ENCODE results near the gene EML4. TPM values are rescaled to one million over a fixed set of nuclear protein-coding genes. Genes with fewer than 3 reads are reported as not detected.
"Not testable (repeated sequence)": the region's sequence is repeated elsewhere in the genome, so short reads cannot be mapped to it uniquely, and the experiment has no call there.

Gene EML4
- total RNA-seq, 2 experiments from 2014 or later: 37.1 to 43.2 TPM

DNA sequence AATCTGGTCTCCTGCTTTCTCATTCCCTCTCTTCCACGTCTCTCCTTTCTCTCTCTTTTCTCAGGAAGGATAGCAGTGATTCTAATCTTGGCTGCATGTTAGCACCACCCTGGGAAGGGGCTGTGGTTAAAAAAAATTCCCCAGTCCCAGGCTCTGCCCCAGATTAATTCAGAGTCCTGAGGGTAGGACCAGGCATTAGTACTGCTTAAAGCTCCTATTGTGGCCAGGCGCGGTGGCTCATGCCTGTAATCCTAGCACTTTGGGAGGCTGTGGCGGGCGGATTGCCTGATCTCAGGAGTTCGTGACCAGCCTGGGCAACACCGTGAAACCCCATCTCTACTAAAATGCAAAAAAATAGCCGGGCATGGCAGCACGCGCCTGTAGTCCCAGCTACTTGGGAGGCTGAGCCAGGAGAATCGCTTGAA, 35.4 kb upstream of the EML4 start:
- Histone ChIP-seq H3K9me2 (ENCODE audit: insufficient read depth, low read length) (no peaks in the 10 kb centered on the region), H3K36me3 (ENCODE audit: insufficient read depth, low read length) (no peaks in the 10 kb centered on the region), H3K4me2 (ENCODE audit: low read length) (peak overlapping the region; percentile 76), H4K20me1 (ENCODE audit: insufficient read depth, low read length) (no peaks in the 10 kb centered on the region), H3K79me2 (ENCODE audit: insufficient read depth, low read depth, low read length) (no peaks in the 10 kb centered on the region), H3K27ac (ENCODE audit: low read depth, low read length, poor library complexity, severe bottlenecking) (no peak overlapping the region), H3K4me3 (ENCODE audit: low read depth, low read length, poor library complexity, severe bottlenecking) (peak overlapping the region; percentile 54), H2AFZ (ENCODE audit: low read length) (peak overlapping the region; percentile 93), H3K9me3 (ENCODE audit: low read length) (no peaks in the 10 kb centered on the region), H3K4me1 (ENCODE audit: insufficient read depth, low read length, poor library complexity, severe bottlenecking) (peaks cover 56% of the 10 kb centered on the region)
- ChIA-PET CTCF (ENCODE audit: unreplicated experiment) (interaction anchor here (1.1 to 1.5 kb wide), 2 partner anchors 28 to 38 kb away, joined by 3 to 9 read pairs; no protein-coding TSS in a partner anchor), POLR2A (interaction anchor here (0.7 to 3.2 kb wide), 8 partner anchors 8 to 261 kb away, joined by 3 to 17 read pairs (median 6); no protein-coding TSS in a partner anchor)
- TF ChIP-seq EZH2phosphoT487 (IDR thresholded peaks at IDR 0.05; ENCODE audit: borderline replicate concordance, low read depth, low read length): no peak
- TF ChIP-seq, protein P1, sequence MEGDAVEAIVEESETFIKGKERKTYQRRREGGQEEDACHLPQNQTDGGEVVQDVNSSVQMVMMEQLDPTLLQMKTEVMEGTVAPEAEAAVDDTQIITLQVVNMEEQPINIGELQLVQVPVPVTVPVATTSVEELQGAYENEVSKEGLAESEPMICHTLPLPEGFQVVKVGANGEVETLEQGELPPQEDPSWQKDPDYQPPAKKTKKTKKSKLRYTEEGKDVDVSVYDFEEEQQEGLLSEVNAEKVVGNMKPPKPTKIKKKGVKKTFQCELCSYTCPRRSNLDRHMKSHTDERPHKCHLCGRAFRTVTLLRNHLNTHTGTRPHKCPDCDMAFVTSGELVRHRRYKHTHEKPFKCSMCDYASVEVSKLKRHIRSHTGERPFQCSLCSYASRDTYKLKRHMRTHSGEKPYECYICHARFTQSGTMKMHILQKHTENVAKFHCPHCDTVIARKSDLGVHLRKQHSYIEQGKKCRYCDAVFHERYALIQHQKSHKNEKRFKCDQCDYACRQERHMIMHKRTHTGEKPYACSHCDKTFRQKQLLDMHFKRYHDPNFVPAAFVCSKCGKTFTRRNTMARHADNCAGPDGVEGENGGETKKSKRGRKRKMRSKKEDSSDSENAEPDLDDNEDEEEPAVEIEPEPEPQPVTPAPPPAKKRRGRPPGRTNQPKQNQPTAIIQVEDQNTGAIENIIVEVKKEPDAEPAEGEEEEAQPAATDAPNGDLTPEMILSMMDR (conservative IDR thresholded peaks at IDR 0.05; ENCODE audit: low read length): no peak
- BruUV-seq (replicated peaks): no TSS peak
- intact Hi-C loops (cut with micrococcal nuclease; ENCODE audit: unreplicated experiment): loop anchor here (1.0 kb wide), 3 partner anchors 28 to 36 kb away; partner anchors contain the start of gene EML4
- DNase-seq (ENCODE audit: low spot score): no peak

DNA sequence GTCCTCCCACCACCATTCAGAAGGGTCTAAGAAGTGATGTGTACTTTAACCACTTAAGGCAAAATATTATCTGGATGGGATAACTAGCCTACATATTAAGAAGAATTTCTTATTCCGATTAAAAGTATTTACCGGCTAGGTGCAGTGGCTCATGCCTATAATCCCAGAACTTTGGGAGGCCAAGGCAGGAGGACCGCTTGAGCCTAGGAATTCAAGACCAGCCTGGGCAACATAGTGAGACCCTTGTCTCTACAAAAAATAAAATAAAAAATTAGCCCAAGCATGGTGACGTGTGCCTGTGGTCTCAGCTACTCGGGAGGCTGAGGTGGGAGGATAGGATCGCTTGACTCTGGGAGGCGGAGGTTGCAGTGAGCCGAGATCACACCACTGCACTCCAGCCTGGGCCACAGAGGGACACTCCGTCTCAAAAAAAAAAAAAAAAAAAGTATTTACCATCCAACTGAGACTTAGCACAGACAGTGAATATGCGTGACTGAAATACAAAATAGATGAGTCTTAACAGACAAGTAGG, 34.7 kb upstream of the EML4 start:
- intact Hi-C loops (cut with micrococcal nuclease; ENCODE audit: unreplicated experiment); H3K9me3 ChIP-seq (ENCODE audit: low read length); H3K27ac ChIP-seq (ENCODE audit: low read depth, low read length, poor library complexity, severe bottlenecking); H3K79me2 ChIP-seq (ENCODE audit: insufficient read depth, low read depth, low read length); H3K4me2 ChIP-seq (ENCODE audit: low read length); DNase-seq (ENCODE audit: low spot score); H4K20me1 ChIP-seq (ENCODE audit: insufficient read depth, low read length); H3K4me3 ChIP-seq (ENCODE audit: low read depth, low read length, poor library complexity, severe bottlenecking); H3K9me2 ChIP-seq (ENCODE audit: insufficient read depth, low read length); H3K36me3 ChIP-seq (ENCODE audit: insufficient read depth, low read length); BruUV-seq (replicated peaks); H2AFZ ChIP-seq (ENCODE audit: low read length); CTCF ChIA-PET (ENCODE audit: unreplicated experiment): not testable (repeated sequence)
- POLR2A ChIA-PET: interaction anchor here (0.7 to 3.2 kb wide), 4 partner anchors 12 to 261 kb away, joined by 3 to 17 read pairs (median 5); no protein-coding TSS in a partner anchor
- peaks cover 49% of the 10 kb centered on the region for H3K4me1 ChIP-seq (ENCODE audit: insufficient read depth, low read length, poor library complexity, severe bottlenecking)

DNA sequence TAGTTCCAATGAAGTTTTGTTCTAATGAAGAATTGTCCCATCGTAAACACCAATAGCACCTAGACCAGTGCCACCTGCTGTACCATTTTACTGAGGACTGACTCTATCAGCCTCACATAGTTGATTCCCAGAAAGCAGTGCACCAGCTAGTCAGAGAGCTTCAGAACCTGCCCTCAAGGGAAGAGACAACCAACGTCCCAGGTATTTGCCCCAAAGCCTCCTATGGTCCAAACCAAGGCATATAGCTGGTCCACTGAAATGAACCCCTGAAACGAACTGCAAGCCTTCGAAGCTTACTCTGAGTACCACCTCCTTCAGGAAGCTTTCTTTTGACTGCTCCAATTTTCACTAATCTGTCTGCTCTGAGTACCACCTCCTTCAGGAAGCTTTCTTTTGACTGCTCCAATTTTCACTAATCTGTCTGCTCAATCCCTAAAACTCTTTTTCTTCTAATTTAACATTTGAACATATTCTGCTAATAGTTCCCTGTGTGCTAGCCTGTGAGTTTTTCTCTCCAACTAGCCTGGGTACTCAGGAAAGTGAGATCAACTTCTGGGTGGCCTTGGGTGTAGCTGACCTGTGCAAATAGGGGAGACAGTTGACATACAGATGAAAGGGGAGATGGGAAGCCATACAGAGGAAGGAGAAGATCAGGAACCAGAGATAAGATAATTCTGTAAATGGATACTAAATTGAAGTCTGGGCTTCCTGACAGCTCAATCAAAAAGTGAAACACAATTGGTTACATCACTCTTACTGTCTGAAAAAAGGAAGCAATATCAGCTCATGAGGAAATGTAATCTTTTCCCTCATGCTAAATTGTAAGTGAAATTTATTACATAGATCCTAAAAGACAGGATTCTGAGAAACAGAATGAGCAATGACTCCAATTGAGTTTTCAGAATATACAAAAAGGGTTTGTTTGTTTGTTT, 33.5 kb upstream of the EML4 start:
- intact Hi-C loops (cut with micrococcal nuclease; ENCODE audit: unreplicated experiment): no loop called here
- ChIA-PET CTCF (ENCODE audit: unreplicated experiment) (no interaction called here), POLR2A (interaction anchor here (0.9 to 1.7 kb wide), 5 partner anchors 9 to 30 kb away, joined by 3 to 5 read pairs (median 3); no protein-coding TSS in a partner anchor)
- no peaks in the 10 kb centered on the region for H3K79me2 ChIP-seq (ENCODE audit: insufficient read depth, low read depth, low read length)
- BruUV-seq (replicated peaks): no TSS peak
- peak overlapping the region; percentile 4; the same call in 1 of the 2 replicates for H2AFZ ChIP-seq (ENCODE audit: low read length)
- no peak overlapping the region for H3K27ac ChIP-seq (ENCODE audit: low read depth, low read length, poor library complexity, severe bottlenecking)
- H3K4me3 ChIP-seq (ENCODE audit: low read depth, low read length, poor library complexity, severe bottlenecking): no peak overlapping the region
- no peak for DNase-seq (ENCODE audit: low spot score)
- H3K4me1 ChIP-seq (ENCODE audit: insufficient read depth, low read length, poor library complexity, severe bottlenecking): peaks cover 38% of the 10 kb centered on the region
- no peak for TF ChIP-seq EZH2phosphoT487 (IDR thresholded peaks at IDR 0.05; ENCODE audit: borderline replicate concordance, low read depth, low read length)
- TF ChIP-seq, protein P1 (conservative IDR thresholded peaks at IDR 0.05; ENCODE audit: low read length): no peak
- no peaks in the 10 kb centered on the region for H3K9me2 ChIP-seq (ENCODE audit: insufficient read depth, low read length)
- H3K4me2 ChIP-seq (ENCODE audit: low read length): no peak overlapping the region
- H3K9me3 ChIP-seq (ENCODE audit: low read length): no peaks in the 10 kb centered on the region
- no peaks in the 10 kb centered on the region for H3K36me3 ChIP-seq (ENCODE audit: insufficient read depth, low read length)
- no peaks in the 10 kb centered on the region for H4K20me1 ChIP-seq (ENCODE audit: insufficient read depth, low read length)
